Amniotic epithelial cell (primary cell): Measurements from ENCODE around the gene C6orf52.
"Not testable (repeated sequence)": the region's sequence is repeated elsewhere in the genome, so short reads cannot be mapped to it uniquely, and the experiment has no call there.

ENCODE experiments used
- DNase-seq: peaks from one replicate; pipeline ENCODE4 v3.0.0-alpha.2; 2010; ENCODE audit warnings: low read depth

C6orf52 gene

GRCh38 chr6:10695086-10695657 is 756 bp upstream of the C6orf52 start:
- no peak for DNase-seq

- no peak for DNase-seq
Measured at GRCh38 chr6:10692965-10693538, 1.4 kb downstream of the C6orf52 start.

GRCh38 chr6:10690651-10691445 is 3.6 kb downstream of the C6orf52 start:
- DNase-seq: no peak

- DNase-seq: no peak
Measured at GRCh38 chr6:10687582-10687981, 6.8 kb downstream of the C6orf52 start.

GRCh38 chr6:10686901-10687300 is 7.5 kb downstream of the C6orf52 start:
- DNase-seq: no peak

GRCh38 chr6:10685092-10685915 is 9.1 kb downstream of the C6orf52 start:
- DNase-seq: no peak

GRCh38 chr6:10684618-10685017 is 9.8 kb downstream of the C6orf52 start:
- no peak for DNase-seq

GRCh38 chr6:10682355-10682988 is 11.9 kb downstream of the C6orf52 start:
- no peak for DNase-seq

- no peak for DNase-seq
Measured at GRCh38 chr6:10681795-10682194, 12.6 kb downstream of the C6orf52 start.

- no peak for DNase-seq
Measured at GRCh38 chr6:10678456-10678855, 16.0 kb downstream of the C6orf52 start.

GRCh38 chr6:10676403-10676802 is 18.0 kb downstream of the C6orf52 start:
- no peak for DNase-seq

- no peak for DNase-seq
Measured at GRCh38 chr6:10668126-10668917, 26.1 kb downstream of the C6orf52 start.

- DNase-seq: not testable (repeated sequence)
Measured at GRCh38 chr6:10665595-10665994, 28.8 kb downstream of the C6orf52 start.

GRCh38 chr6:10662742-10663141 is 31.7 kb downstream of the C6orf52 start:
- DNase-seq: no peak

- no peak for DNase-seq
Measured at GRCh38 chr6:10662207-10662606, 32.2 kb downstream of the C6orf52 start.

GRCh38 chr6:10660431-10661191 is 33.8 kb downstream of the C6orf52 start:
- not testable (repeated sequence) for DNase-seq

GRCh38 chr6:10659699-10660348 is 34.6 kb downstream of the C6orf52 start:
- no peak for DNase-seq

- no peak for DNase-seq
Measured at GRCh38 chr6:10658910-10659698, 35.3 kb downstream of the C6orf52 start.

GRCh38 chr6:10655508-10656055 is 38.8 kb downstream of the C6orf52 start:
- no peak for DNase-seq
